ENCODE results near the gene RIMBP2.

DNA sequence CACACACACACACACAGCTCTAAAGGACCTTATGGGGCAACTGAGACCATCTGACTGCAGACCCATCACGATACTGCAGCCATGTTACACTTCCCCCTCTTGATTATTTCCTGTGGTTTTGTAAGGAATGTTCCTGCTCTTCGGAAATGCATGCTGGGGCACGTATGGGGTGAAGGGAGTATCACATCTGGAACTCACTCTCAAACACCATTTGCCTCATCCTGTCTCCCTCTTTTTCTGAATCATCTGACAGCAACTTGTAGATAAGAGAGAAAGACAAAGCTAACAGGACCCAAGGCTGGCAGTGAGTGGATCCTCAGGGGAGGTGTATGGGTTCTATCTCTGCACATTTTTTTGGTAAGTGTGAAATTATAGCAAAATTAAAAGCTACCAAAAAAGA, 50.3 kb downstream of the RIMBP2 start:
- TF ChIP-seq, protein P1, sequence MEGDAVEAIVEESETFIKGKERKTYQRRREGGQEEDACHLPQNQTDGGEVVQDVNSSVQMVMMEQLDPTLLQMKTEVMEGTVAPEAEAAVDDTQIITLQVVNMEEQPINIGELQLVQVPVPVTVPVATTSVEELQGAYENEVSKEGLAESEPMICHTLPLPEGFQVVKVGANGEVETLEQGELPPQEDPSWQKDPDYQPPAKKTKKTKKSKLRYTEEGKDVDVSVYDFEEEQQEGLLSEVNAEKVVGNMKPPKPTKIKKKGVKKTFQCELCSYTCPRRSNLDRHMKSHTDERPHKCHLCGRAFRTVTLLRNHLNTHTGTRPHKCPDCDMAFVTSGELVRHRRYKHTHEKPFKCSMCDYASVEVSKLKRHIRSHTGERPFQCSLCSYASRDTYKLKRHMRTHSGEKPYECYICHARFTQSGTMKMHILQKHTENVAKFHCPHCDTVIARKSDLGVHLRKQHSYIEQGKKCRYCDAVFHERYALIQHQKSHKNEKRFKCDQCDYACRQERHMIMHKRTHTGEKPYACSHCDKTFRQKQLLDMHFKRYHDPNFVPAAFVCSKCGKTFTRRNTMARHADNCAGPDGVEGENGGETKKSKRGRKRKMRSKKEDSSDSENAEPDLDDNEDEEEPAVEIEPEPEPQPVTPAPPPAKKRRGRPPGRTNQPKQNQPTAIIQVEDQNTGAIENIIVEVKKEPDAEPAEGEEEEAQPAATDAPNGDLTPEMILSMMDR (conservative IDR thresholded peaks at IDR 0.05 in 1 of 2, IDR thresholded peaks at IDR 0.05 in 1 of 2; ENCODE audit: low read depth in 1 of 2, low read length in 2 of 2) = no peak
- no peak for TF ChIP-seq EZH2 (IDR thresholded peaks at IDR 0.05; ENCODE audit: low read length, missing control alignments)

Measured in fibroblast of lung (primary cell).